Measurements from ENCODE around the gene TDRD7.

The TDRD7 gene

DNA sequence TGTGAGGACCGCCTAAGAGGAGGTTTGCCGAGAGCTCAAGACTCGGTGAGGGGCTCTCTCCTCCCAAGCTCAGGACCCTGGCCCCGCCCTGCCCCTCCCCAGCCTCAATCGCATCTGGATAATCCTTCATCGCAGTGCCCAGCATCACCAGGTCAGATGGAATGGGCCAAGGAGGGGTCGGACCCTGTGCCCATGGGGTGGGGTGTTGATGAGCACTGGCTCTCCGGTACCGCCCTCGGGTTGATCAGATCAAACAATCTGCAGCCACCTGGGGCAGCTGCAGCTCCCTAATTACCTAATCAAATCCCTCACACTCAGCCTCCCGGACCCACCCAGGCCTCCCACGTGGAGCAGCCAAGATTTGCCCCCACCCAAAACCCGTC is 24.4 kb upstream of the TDRD7 start:
- DNase-seq = no peak

DNA sequence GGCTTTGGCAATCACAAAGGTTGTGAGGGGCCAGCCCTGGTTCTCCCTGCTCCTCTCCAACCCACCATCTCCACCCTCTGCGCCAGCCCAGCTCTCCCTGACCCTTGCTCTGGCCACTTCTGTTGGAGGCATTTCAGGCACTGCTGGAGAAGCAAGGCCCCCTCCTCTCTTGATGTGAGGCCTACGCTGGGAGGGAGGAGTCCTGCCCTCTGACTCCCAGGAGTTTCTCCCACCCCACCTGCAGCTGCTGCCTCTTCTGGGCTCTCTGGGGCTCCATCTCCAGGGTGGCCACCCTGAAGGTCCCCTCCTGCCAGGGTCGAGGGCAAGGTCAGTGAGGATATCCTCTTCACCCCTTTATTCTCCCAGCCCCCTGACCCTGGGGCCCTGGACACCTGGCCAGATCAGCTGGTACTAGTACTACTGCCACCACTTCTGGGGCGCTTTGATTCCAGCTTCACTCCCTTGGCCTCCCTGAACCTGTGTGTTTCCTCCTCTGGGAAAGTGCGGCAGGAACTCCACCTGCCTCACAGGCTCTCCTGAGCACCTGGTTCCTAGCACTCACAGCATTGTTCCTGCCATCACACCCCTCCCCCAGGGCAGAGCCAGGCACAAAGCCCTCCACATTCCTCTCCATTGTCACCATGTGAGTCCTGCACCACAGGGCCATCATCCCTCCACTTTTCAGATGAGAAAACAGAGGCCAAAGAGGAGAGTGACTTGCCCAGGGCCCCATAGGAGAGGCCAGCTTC is 23.8 kb upstream of the TDRD7 start:
- no peak for DNase-seq

DNA sequence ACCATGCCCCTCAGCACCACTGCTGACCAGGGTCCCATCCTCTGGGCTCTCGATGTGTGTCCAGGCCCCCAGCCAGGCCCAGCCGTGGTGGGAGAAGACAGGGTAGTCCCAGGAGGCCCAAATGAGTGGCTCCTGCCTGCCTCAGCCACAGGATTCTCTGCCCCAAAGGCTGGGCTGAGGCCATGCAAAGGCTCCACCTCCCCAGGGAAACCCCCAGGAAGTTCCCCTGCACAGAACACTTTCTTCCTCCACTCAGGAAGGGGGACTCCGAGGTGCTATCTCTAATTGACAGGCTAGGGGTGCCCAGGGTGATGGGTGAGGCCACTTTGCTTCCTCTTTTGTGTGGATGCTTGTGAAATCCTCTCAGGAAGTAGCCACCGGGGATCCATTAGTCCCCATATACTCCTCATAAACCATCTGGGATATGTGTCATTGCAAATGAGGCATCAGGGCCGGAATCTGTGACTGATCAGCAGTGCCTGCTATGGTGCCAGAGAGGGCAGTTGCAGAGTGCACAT is 23.1 kb upstream of the TDRD7 start:
- no peak for DNase-seq

DNA sequence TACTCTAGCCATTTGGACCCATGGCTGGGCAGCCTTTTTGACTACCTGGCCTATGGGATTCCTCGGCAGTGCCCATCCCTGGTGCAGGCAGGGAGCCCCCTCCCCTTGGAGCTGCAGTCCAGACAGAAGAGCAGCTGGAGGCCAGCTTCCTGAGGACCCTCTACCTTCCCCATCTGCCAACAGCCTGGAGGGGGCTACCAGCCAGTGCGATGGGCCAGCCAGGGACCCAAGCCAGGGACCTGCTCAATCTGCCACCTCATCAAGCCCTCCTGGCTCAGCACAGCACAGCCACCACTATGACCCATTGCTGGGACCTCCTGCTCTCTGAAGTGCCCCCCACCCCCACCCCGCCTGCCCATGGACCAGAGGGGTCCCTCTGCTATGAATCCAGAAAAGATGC is 22.6 kb upstream of the TDRD7 start:
- no peak for DNase-seq

DNA sequence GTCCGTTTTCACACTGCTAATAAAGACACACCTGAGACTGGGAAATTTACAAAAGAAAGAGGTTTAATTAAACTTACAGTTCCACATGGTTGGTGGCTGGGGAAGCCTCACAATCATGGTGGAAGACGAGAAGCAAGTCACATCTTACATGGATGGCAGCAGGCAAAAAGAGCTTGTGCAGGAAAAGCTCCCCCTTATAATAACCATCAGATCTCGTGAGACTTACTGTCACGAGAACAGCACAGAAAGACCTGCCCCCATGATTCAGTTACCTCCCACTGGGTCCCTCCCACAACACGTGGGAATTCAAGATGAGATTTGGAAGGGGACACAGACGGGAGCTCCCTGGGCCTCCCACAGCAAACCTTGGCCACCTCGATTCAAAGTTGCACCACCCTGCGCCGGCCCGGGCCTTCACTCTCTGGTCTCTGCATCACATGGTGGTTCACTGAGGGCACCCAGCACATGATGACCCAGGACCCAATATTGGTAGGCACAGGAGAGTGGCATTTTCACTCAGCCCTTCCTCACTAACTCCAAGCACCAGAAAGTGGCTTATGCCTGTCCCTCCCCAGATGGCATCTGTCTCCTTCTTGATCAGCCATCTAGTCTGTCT is 21.0 kb upstream of the TDRD7 start:
- DNase-seq = no peak

DNA sequence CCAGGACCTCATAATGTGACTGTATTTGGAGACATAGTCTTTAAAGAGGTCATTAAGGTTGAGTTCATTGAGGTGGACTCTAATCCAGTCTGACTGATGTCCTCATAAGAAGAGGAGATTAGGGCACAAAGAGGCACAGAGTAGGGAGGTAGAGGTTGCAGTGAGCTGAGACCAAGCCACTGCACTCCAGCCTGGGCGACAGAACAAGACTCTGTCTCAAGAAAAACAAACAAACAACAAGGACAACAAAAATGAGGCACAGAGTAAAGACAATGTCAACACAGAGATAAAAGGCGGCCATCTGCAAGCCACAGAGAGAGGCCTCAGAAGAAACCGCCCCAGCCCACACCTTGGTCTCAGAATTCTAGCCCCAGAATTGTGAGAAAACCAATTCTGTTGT is 17.0 kb upstream of the TDRD7 start:
- no peak for DNase-seq

DNA sequence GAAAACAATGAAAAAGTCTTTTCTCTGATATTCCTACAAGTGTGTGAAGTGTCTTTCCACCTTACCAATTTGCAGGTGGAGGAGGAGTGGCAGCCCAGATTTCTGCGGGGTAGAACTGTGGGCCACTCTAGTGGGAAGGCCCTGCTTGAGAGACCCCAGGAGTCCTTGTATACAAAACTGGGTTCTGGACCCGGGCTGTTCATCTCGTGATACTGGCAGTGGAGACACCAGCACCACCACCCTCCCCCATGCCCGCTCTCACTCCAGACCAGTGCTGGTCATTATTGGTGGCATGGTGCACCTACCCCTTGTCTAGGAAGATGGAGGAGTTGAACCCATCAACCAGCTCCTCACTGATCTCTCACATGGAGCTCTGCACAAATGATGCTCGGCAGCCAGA is 16.2 kb upstream of the TDRD7 start:
- DNase-seq = no peak

DNA sequence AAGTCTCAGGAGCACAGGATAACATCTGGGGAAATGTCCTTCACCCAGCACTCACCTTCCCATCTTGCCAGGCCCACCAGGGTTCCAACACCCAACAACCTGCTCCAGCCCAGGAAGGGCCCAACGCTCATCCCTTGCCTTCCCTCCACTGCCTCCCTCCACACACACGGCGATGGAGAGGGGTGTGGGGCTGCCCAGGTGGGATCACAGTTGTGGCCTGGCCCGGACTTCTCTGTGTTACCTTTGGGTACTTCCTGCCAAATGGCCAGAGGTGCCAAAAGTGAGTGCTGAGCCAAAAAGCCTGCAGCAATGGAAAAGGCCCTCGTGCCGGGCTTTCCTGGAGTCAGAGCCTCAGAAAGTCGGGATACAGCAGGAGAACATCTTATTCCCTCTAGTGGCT is 15.6 kb upstream of the TDRD7 start:
- no peak for DNase-seq

DNA sequence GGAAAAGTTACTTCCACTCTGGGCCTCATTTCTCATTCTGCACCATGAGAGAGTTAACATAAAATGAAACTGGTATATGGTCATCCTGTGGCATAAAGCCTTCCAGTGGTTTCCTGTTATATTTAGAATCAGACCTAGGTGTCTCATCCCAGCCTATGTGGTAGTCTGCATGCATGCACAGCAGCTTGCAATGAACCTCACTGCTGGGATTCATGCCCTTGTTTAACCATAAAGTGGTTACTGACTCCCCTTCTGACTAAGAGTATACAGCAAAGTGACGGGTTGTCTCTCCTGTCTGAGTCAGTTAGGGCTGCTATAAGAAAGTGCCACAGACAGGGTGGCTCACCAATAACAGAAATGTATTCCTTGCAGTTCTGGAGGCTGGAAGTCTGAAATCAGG is 14.7 kb upstream of the TDRD7 start:
- DNase-seq = no peak

DNA sequence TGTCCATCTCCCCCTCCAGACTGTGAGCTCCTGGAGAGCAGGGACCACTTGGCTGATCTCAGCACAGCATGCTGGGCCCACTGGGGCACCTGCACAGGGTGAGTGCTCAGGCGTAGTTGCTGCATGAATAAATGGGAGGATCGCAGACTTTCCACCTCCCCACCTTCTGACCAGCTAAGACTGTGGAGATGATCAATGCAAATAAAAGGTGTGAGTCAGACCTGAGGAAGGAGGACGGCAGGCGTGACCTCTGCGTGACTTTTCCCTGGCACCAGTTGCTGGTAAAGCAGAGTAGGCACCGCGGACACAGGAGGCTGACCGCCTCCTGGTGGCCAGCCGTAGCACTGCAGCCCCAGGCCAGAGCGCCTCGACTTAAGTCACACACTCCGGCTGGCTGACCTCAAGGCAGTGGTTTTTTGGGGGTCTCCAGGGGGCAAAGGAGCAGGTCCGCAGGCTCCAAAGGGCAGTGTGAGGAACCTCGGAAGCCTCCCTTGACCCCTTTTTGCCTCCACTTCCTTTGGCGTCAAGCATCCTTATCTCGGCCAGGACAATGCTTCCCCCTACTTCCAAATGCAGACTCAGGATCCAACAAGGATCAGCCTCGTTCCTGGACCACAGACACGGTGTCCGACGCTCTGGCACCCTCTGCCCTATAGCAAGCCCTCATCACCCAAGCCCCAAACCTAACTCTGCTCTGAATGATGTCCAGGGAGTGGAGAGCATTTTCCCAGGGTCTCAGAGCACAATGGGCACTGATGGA is 12.7 kb upstream of the TDRD7 start:
- DNase-seq = peak; percentile 19

DNA sequence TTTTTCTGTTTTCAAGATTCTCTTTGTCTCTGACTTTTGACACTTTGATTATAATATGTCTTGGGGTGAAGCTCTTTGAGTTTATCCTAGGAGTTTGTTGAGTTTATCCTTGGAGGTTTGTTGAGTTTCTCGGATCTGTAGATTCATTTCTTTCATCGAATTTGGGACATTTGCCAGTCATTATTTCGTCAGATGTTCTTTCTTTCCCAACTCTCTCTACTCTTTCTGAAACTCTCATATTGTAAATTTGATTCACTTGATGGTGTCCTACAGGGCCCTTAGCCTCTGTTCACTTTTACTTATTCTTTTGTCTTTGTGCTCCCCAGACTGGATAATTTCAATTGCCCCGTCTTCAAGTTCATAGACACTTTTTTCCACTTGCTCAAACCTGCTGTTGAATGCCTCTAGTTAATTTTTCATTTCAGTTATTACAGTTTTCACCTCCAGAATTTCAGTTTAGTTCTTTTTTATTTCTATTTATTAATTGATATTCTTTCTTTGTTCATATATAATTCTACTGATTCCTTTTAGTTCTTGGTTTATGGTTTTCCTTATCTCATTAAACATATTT is 8.1 kb upstream of the TDRD7 start:
- DNase-seq = no peak

DNA sequence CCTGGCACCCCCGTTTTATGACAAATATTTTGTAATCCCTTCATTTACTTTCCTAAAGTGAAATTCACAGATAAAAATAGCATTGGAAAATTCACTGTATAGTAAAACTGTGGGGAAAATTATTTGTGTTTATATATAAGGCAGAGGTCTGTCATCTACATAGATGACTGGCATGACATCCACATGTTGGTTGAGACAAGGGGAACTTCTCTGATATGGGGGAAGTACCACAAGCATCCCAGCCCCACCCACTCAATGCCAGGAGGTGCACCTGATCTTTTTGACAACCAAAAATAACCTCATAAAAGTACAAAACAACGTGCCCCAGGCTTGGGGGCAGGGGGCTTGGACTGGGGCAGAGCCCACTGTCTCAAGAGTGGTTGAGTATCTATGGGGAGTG is 6.3 kb upstream of the TDRD7 start:
- DNase-seq = no peak

DNA sequence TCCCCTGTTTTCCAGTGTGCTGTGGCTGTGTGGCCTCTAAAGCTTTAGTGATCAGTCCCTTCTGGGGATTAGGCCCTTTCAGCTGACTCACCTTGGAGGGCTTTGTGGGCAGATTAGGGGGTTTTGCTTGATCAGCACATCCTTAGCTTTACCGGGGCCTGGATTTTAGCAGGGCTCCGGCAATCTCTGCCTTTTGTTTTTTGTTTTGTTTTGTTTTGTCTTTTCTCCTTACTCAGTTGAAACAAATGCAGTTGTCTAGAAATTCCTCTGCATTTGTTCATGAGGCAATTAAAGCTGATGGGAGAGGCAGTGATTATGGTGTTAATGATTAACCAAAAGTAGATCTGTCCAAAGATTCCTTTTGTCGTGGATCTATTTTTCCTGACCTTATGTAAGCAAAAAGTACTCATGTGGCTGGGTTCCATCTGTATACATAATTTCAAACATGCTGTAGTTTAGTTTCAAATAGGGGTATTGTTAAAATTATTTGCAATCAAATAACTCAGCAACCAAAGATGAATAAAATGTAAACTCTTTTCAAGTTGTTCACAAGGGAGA is 5.2 kb upstream of the TDRD7 start:
- DNase-seq = no peak

DNA sequence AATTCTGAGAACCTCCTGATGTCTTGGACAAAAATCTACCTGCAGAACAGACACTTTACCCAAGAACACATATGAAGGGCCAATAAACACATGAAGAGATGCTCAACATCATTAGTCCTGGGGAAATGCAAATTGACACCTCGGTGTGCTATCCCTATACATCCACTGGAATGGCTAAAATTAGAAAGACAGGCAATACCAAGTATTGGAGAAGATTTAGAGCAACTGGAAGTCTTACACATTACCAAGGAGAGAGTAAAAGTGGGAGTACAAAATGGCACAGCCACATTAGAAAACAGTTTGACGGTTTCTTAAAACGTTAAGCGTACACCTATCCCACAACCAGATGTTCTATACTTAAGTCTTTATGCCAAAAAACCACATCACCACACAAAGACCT is 3.3 kb upstream of the TDRD7 start:
- DNase-seq = no peak

DNA sequence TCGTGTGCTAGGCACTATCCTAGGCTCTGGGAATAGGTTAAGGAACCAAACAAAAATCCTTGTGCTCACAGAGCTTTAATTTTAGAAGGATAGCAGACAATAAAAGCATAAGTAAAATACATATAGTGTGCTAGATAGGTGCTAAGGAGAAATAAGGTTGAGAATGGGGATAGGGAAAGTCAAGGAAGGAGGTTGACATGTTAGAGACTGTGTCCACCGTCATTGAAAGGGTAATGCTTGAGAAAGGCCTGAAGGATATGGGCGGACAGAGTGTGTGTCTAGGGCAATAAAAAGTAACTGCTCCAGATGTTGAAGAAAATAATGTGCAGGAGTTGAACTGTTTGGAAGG is 482 bp upstream of the TDRD7 start:
- no peak for DNase-seq

DNA sequence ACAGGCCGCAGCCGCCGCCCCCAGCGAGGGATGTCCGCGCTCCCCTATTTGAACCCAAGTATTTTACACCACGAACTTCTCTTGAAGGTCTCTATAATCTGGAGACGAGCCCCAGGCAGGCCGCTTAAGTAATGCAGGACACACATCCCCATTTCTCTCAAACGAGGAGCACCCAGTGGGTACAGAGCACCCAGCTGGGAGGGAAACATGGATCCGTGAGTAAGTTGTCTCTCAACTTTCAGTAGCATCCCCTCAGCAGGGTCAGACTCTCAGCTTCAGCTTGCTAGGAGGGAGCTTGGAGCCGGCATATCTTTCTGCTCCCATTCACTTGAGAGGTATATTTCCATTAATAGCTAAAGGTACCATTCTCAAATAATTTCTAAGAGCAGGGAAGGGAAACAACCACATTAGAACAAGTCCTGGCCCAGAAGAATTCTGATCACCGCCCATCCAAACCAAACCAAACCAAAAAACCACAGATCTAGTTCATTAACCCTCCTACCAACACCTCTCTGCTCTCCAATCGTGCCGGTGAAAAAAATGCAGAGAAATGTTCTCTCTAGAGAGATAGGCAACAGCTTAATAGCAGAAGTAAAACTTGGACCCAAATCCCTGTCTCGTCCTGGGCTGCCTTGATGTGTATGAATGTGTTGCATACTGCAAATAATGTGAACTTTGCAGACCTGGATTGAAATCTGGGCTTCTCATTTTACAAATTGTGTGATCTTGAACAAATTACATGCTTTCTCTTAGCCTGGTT is 910 bp downstream of the TDRD7 start:
- DNase-seq = no peak

DNA sequence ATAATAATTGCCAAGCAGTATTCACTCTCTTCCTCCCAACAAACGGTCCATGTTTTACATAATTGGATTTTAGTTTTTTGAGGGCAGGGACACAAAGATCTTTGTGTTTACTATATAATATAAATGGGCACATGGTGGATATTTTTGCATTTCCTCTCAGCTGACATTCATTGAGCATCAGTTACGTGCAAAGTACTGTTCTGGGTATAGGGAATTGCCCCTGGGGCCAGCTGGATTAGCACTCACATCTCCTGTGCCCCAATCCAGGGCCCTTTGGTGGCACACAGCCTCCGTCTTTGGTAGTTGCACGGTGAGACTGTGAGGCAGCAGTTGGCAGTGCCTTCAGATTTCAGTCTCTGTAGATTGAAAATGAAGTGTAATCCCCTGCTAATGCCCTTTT is 1.6 kb downstream of the TDRD7 start:
- DNase-seq = no peak

DNA sequence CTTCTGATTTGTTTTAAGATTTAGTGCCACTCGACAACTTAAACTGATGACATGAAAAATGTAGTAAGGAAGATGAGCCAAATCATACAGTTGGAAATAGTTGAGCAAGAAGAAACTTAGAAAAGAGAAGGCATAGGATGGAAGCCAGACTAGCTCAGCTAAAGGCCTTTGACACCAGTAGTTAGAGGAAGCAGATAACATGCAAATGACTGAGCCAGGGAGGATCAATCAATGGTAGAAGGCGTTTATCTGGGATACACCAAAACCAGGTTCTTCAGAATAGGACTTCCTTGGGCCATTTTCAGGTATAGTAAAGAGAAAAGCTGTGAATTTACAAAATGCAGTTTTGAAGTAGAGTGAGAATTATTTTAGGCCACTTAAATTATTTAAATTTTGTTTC is 3.2 kb downstream of the TDRD7 start:
- no peak for DNase-seq

DNA sequence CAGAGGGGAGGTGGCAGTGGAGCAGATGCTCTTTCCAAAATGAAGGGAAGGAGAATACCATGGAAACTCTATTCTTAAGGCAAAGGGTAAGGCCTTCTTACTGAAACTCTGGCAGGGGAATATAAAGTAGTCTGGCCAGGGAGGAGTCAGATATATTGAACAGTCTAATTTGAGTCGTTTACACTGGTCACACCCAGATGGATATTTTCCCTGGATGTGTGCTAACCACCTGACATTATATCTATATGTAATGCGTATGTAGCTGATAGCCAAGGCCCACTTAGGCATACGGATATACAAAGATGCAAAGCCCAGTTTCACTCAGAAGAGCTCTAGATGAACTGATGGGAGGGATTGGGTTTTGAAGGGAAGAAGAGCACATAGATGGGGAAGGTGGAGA is 7.0 kb downstream of the TDRD7 start:
- no peak for DNase-seq

DNA sequence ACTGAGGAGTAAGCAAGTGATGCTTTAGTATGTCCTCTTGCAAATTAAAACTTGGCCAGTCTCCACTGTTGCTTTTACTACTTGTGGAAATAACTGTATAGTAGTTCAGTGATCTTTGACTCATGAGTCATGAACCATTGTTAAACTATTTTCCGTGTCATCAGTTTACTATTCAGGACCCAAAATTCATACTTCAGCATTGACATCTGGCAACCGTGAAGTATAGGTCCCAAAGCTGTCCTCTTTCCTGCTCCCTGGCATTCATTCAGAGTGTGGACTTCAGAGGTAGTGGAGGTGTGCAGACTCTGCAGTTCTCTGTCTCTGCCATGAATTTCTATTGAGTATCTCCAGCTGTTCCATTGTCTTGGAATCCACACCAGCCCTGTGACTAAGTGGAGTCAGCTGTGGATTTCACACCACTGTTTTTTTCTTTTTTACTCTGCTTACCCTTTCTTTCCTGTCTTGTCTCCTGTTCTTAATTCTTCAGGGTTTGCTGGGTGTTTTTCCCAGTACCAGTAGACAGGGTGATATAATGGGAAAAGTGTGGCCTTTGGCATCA is 7.5 kb downstream of the TDRD7 start:
- no peak for DNase-seq

DNA sequence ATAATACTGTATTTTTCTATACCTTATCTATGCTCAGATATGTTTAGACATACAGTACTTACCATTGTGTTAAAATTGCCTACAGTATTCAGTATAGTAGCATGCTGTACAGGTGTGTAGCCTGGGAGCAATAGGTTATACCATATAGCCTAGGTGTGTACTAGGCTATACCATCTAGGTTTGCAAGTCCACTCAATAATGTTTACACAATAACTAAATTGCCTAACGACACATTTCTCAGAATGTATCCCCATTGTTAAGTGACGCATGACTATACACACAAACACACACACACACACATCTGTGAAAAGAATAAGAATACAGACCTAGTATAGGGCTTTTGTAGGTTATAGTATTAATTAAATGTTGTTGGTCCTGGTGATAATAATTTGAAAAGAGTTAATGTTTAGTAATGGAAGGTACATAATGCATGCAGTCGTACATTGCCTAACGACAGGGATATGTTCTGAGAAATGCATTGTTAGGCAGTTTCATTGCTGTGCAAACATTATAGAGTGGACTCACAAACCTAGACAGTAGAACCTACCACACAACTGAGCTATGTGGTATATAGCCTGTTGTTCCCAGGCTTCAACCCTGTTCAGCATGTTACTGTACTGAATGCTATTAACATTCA is 13.6 kb downstream of the TDRD7 start:
- DNase-seq = no peak

DNA sequence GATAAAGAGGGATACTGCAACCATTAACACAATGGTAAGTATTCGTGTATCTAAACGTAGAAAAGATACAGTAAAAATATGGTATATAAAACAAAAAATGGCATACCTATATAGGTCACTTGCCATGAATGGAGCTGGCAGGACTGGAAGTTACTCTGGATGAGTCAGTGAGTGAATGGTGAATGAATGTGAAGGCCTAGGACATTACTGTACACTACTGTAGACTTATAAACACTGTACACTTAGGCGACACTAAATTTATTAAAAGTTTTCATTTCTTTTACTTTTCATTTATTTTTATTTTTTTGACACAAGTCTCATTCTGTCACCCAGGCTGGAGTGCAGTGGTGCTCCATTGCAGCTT is 14.1 kb downstream of the TDRD7 start:
- no peak for DNase-seq
